D721Med (cell line): ENCODE measurements around the gene OR4S1.
"Not testable (repeated sequence)": the region's sequence is repeated elsewhere in the genome, so short reads cannot be mapped to it uniquely, and the experiment has no call there.

Experiments used
- DNase-seq: peaks from one replicate; pipeline ENCODE4 v3.0.0; 2011; ENCODE audit warnings: low spot score; ENCODE audit not compliant: insufficient read length
- FAIRE-seq: peaks from 2 replicates; lab custom pipeline; 2011; peaks lifted over from hg19 to GRCh38; lab: Jason Lieb, UNC
- CTCF ChIP-seq: IDR thresholded peaks from 2 replicates; pipeline ENCODE4 v1.5.1; 2012; ENCODE audit warnings: mild to moderate bottlenecking, control low read depth; ENCODE audit not compliant: insufficient read depth; ENCODE audit errors: missing control alignments

OR4S1 gene

DNA sequence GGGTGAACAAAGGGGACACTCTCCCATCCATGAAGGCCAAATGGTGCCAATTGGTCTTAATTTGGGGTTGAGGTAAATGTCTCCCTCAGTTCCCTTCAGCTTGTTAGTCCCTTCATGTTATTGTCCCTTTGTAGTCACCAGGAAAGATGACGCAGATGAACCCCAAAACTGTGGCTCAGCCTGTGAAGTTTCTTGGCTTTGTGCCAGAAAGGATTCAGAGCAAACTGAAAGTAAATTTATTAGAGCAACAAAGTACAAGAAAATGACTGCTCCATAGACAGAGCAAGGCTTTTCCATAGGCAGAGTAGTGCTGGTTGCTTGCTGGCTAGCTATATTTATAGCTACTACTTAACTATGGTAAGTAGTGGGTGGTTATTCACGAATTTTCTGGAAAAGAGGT lies 35.4 kb downstream of the OR4S1 start:
- FAIRE-seq: no peak
- DNase-seq: no peak
- TF ChIP-seq CTCF: no peak

GRCh38 chr11:48342505-48342904 lies 36.5 kb downstream of the OR4S1 start:
- DNase-seq, FAIRE-seq: not testable (repeated sequence)

- DNase-seq, FAIRE-seq: not testable (repeated sequence)
Observed at GRCh38 chr11:48346286-48346685, 40.3 kb downstream of the OR4S1 start.

DNA sequence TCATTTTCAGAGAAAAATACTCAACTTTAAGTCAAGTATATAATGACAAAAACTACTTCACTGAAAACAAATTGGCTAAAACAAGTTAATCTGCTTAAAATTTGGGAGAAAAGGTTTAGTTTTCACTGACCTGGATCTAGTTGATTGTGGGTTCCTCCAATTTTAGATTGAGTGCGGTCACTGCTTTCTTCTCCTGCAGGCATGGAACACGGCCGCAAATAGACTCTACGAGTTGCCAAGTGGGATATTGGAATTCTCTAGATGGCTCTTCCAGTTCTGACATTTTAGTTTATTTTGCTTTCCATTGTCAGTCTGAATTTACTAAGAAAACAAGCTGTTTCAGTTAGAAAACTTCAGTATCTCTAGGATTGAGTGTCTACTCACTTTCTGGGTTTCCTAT lies 48.0 kb downstream of the OR4S1 start:
- TF ChIP-seq CTCF: no peak
- FAIRE-seq: no peak

GRCh38 chr11:48354677-48355076 lies 48.7 kb downstream of the OR4S1 start:
- FAIRE-seq (no peak), DNase-seq (no peak)
- TF ChIP-seq CTCF: no peak

More for the DNA sequence above, 48.0 kb downstream of the OR4S1 start:
- no peak for DNase-seq
